A549 treated with dexamethasone at 1 μM for 4 hours (cell line): ENCODE results near the gene NOXA1. TPM values are rescaled to one million over a fixed set of nuclear protein-coding genes. Genes with fewer than 3 reads are reported as not detected.

Experiments used
- total RNA-seq: library from RNA; stranded (reverse); fragments of 200-300 nt; extraction: Qiagen RNA extraction; gene quantifications from 5 replicates; pipeline ENCODE4 v1.2.3, GENCODE V29; 2022

The NOXA1 gene, protein sequence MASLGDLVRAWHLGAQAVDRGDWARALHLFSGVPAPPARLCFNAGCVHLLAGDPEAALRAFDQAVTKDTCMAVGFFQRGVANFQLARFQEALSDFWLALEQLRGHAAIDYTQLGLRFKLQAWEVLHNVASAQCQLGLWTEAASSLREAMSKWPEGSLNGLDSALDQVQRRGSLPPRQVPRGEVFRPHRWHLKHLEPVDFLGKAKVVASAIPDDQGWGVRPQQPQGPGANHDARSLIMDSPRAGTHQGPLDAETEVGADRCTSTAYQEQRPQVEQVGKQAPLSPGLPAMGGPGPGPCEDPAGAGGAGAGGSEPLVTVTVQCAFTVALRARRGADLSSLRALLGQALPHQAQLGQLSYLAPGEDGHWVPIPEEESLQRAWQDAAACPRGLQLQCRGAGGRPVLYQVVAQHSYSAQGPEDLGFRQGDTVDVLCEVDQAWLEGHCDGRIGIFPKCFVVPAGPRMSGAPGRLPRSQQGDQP
- total RNA-seq: 0.41 to 1.7 TPM (median 1.4 TPM) in 5 replicates

DNA sequence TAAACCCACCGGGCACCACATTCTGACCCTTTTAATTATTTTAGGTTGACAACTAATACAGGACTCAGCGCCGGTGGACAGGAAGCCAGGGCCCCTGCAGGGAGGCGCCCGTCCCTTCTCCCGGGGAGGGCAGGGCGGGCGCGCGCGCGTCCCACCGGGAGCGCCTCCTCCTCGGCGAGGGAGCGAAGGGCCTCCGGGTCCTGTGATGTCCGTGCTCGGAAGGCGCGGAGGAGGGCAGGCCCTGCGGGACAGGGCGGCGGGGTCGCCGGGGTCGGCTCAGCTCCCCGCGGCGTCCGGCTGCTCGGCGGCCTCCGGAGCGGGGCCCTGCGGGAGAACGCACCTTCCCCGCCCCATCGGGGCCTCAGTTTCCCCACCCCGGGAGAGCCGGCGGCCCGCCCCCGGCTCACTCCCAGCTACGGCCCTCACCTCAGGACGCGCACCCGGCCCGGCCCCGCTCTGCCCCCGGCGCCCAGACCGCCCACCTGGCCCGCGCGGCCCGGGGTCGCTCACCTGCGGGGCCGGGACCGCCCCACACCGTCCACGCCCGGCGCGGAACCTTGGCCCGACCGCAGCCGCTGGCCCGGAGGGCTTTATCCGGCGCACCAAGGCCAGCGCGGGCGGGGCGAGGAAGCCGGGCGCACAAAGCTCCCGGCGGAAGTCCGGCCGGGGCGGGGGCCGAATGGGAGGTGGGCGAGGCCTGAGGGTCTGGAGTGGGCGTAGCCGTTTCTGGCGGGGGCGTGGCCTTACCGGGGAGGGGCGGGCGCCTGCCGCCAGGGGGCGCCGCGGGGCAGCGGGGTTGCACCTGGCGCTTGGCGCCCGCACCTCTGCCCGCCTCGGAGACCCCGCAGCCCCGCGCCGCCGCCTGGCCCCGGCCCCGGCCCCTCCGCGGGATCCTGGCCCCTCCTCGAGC lies at the start of gene NOXA1, which contains the start of gene EXD3:
Gene NOXA1 (plus strand): TSS at position 790 of the 910 bp plus-strand sequence. CDS start 137 bp downstream, outside the sequence.
Gene EXD3 (minus strand): TSS at position 559 of the 910 bp plus-strand sequence. CDS start 27,805 bp downstream, outside the sequence.

DNA sequence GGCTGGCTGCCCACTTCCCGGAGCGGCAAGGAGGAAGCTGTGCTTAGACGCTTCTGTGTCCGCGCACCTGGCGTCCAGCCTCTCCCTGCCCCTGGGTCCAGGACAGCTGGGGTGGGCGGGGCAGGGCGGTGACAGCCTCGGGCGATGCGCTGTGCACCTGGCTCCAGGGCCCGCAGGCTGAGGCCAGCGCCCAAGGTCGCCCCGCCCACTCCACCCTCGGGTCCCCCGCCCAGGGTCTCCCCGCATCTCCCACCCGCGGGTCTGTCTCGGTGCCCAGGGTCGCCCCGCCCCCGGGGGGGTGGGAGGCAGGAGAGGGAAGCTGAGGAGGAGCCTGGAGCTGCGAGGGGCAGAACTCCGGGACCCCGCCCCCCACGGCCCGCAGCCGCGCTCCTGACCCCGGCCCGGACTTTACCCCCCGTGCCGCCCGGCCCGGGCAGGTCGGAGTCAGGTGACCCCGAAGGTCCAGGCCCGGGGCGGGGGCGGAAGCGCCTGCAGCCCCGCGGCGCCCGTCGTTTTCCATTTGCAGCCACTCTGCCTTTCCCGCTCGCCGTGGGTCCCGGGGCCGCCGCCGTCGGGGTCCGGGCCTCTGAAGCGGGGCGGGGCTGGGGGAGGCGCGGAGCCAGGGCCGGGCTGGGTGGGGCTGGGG lies 18.2 kb downstream of the NOXA1 start, which contains the start of gene ENTPD8:
Gene ENTPD8 (minus strand): TSS at position 69 of the 646 bp plus-strand sequence. CDS start 3,072 bp downstream, outside the sequence.

DNA sequence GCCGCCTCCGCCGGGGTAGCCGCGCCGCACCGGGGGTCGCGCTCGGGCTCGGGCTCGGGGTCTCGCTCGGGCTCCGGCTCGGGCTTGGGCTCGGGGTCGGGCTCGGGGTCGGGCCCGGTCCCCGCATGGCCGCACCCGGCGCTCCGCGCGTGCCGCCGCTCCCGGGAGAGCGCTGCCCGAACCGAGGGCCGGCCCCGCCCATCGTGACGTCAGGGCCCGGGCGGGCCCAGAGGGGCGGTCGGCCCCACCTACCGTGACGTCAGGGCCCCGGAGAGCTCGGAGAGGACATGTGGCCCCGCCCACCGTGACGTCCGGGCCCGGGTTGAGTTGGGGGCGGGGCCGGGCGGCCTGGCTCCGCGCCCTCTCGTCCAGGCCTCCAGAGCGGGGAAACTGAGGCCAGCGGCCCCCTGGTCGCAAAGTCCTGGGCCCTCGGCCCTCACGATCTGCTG lies 36.0 kb downstream of the NOXA1 start, which contains the start of gene NSMF:
Gene NSMF (minus strand): TSS at position 183 of the 449 bp plus-strand sequence. CDS start 232 bp downstream, outside the sequence.

Other genes starting within 250 kb of the NOXA1 start
- 20.3 to 35.3 TPM (median 31.4 TPM) in 5 replicates for gene ANAPC2, start 234.8 kb upstream of the NOXA1 start, total RNA-seq
- gene SSNA1, start 234.7 kb upstream of the NOXA1 start, total RNA-seq: 99.1 to 134 TPM (median 125 TPM) in 5 replicates
- gene TPRN, start 222.7 kb upstream of the NOXA1 start, total RNA-seq: 6.4 to 11.2 TPM (median 10.5 TPM) in 5 replicates
- 34.6 to 42.9 TPM (median 39.6 TPM) in 5 replicates for gene TMEM203, start 217.7 kb upstream of the NOXA1 start, total RNA-seq
- gene NDOR1, start 217.7 kb upstream of the NOXA1 start, total RNA-seq: 8.1 to 18.5 TPM (median 15.8 TPM) in 5 replicates
- 1.2 to 2.2 TPM (median 2.0 TPM) in 5 replicates for gene RNF208, start 201.2 kb upstream of the NOXA1 start, total RNA-seq
- gene CYSRT1, start 198.2 kb upstream of the NOXA1 start, total RNA-seq: 3.6 to 5.1 TPM (median 4.6 TPM) in 5 replicates
- gene RNF224, start 195.9 kb upstream of the NOXA1 start, total RNA-seq: 0.14 to 0.28 TPM (median 0.21 TPM) in 5 replicates
- gene SLC34A3, start 192.5 kb upstream of the NOXA1 start, total RNA-seq: 0.05 to 0.11 TPM (median 0.06 TPM) in 5 replicates
- gene TUBB4B, start 182.1 kb upstream of the NOXA1 start, total RNA-seq: 618 to 867 TPM (median 780 TPM) in 5 replicates
- gene STPG3, start 172.1 kb upstream of the NOXA1 start, total RNA-seq: not detected in 5 replicates
- gene NELFB, start 168.1 kb upstream of the NOXA1 start, total RNA-seq: 41.3 to 57.7 TPM (median 53.2 TPM) in 5 replicates
- 16.3 to 27.6 TPM (median 24.2 TPM) in 5 replicates for gene TOR4A, start 145.7 kb upstream of the NOXA1 start, total RNA-seq
- 1.7 to 3.0 TPM (median 2.9 TPM) in 5 replicates for gene NRARP, start 121.1 kb upstream of the NOXA1 start, total RNA-seq
- gene EXD3, start 231 bp upstream of the NOXA1 start, total RNA-seq: 3.0 to 5.7 TPM (median 5.3 TPM) in 5 replicates
- 0.14 to 0.25 TPM (median 0.16 TPM) in 5 replicates for gene ENTPD8, start 18.0 kb downstream of the NOXA1 start, total RNA-seq
- gene NSMF, start 35.9 kb downstream of the NOXA1 start, total RNA-seq: 28.8 to 42.8 TPM (median 38.8 TPM) in 5 replicates
- 0.24 to 0.82 TPM (median 0.71 TPM) in 5 replicates for gene PNPLA7, start 127.0 kb downstream of the NOXA1 start, total RNA-seq
- 50.8 to 83.7 TPM (median 76.9 TPM) in 5 replicates for gene MRPL41, start 128.5 kb downstream of the NOXA1 start, total RNA-seq
- gene DPH7, start 155.5 kb downstream of the NOXA1 start, total RNA-seq: 22.3 to 29.3 TPM (median 27.3 TPM) in 5 replicates
- 46.4 to 66.3 TPM (median 59.1 TPM) in 5 replicates for gene ZMYND19, start 167.1 kb downstream of the NOXA1 start, total RNA-seq
- gene ARRDC1, start 182.3 kb downstream of the NOXA1 start, total RNA-seq: 39.9 to 76.5 TPM (median 67.1 TPM) in 5 replicates
- gene EHMT1, start 195.6 kb downstream of the NOXA1 start, total RNA-seq: 35.2 to 55.1 TPM (median 50.6 TPM) in 5 replicates